Central memory CD4-positive, alpha-beta T cell (primary cell): ENCODE results near the gene GPR146.

ENCODE experiments used
- DNase-seq: peaks from one replicate; pipeline ENCODE4 v3.0.0; 2022

The GPR146 gene

DNA sequence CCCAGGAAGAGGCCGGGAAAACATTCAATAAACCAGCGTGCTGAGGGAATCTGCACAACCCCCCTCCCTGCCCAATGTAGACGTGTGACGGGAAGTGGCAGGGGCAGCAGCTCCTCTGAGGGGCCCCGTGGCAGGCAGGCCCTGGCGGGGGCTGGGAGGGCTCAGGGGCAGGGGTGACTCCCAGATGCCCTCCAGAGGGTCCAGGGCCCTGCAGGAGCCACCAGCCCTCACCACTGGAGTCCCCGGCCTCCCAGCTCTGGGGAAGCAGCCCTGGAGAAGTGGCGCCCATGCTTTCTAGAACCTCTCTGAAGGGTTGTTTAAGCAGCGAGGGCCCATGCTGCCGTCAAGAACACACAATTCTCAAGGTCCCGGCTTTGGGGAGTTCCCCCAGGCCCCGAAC lies 35.2 kb downstream of the GPR146 start:
- no peak for DNase-seq

DNA sequence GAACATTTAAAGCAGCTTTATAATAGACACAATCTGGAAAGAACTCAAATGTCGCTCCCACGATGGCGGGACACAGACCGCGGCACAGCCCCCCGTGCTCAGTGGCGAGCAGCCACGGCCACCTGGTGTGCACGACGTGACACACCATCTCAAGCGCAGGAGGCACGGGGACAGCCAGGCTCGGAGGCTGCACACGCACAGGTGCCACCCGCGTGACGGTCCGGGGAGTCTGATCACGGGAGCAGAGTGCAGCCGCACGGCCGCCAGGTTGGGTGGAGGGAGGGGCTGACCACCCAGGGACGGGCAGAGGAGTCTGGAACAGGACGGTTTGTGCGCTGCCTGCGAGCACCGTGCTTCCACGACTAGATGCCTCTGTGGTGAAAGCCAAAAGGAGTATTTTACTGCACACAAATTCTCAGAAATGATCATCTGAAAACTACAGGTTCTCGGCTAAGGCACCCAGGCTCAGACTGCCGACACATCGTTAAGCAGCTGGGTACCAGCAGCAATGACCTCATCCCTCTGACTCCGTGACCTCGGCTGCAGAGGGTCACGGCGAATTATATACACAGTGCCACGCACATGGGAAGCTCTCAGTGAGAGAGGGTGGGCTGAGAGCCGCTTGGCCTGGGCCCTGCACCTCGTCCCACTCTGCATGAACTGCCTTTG lies 36.0 kb downstream of the GPR146 start:
- DNase-seq = no peak

DNA sequence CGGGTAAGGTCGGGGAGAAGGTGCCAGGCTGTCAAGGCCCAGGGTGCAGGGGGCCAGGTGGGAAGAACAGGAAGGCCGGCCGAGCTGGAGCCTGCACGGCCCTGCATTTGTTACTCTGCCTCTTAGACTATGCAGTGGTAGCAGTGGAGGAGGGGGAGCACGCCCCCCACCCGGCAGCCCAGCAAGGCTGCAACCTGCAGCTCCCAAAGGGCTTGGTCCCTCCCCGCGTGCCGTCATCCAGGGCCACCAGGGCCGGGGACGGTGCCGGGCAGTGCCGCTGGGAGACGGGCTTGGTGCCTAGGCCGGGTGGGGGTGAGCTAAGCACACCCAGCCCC lies 36.5 kb downstream of the GPR146 start:
- DNase-seq = no peak

DNA sequence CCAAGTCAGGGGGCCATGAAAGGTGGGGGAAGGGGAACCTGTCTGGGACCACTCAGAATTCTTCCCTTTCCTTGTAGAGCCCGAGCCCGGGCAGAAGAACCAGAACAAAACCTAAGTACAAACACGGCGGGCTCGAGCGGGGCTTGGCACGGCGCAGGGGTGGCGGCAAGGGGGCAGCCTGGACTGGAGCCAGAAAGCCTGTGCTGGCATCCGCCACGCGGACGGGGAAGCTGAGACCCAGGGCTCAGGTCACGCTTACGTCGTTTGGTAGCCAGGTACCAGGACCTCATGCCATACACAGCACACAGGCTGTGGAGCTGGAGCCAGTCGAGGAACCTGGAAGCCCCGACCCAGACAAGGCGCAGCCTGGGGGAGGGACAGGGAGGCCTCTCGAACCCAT lies 37.0 kb downstream of the GPR146 start:
- no peak for DNase-seq

DNA sequence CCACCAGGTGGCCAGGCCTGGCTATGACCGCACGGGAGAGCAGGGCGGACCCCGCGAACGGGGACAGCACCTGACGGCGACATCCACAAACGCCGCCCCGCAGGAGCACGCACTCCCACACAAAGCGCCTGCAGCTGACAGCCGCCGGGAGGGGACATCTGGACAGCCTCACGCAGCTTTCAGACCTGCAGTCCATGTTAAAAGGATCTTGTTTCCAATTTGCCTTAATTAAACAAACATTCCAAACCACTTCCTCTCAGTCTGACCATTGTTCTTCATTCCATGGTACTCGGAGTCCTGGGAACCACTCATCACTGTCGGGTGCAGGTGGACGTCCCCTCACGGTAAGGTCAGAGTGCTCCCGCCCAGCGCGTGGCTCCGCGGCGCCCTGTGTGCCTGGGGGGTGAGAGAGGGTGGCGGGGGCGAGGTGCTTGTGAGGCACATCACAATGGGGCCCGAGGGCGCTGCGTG lies 37.6 kb downstream of the GPR146 start:
- DNase-seq = no peak

DNA sequence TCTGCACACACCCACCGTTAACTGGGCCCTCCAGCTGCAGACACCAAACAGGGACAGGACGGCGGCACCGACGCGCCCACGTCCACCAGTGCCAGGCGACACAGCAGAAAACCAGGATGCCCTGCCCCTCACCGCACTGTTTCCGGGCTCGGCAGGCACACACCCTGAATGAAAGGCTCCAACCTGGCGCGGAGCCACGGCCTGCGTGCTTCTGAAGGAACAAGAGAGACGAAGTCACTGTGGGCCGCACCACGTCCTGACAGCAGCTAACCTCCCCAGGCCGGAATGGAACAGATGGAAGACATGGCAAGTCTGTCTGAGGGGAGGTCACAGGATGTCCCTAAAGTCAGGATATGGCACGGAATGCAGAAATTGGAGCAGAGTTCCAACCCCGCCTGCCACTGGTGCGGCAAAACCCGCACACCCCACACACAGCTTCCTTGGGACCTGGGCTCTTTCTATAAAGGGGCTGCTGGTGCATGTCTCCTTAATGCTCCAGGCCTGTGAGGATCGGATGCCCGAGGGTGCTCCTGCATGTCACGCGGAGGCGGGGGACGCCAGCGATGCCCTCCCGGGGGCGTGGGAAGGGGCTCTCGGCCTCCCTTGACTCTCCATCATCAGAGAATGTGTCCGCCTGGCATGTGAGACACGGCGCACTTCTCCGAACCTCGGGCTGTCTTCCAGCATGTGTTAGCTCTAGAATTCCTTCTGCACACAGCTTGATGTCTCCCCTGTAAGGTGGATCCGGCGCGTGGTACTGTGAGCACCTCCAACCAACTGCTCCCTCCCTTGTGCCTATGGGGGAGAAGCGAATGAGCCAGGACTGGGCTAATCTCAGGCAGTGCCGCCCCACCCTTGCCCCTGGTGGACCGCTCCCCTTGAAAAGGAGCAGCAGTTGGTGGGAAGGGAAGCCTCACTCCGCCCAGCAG lies 39.6 kb downstream of the GPR146 start:
- DNase-seq = no peak

DNA sequence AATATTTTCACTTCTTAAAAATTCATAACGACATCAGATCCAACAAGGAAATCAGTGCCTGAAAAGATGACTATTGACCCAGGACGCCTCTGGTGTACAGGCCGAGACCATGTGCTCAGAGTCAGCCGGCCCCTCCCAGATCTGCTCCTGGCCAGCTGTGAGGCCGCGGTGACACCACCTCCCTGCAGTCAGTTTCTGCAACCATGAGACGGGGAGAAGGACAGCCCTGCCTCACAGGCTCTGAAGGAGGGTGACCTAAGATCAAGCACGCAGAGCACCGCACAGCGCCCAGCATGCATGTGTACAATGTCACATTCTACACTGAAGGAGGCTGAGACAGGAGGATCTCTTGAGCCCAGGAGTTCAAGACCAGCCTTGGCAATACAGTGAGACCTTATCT lies 40.9 kb downstream of the GPR146 start:
- DNase-seq = no peak

DNA sequence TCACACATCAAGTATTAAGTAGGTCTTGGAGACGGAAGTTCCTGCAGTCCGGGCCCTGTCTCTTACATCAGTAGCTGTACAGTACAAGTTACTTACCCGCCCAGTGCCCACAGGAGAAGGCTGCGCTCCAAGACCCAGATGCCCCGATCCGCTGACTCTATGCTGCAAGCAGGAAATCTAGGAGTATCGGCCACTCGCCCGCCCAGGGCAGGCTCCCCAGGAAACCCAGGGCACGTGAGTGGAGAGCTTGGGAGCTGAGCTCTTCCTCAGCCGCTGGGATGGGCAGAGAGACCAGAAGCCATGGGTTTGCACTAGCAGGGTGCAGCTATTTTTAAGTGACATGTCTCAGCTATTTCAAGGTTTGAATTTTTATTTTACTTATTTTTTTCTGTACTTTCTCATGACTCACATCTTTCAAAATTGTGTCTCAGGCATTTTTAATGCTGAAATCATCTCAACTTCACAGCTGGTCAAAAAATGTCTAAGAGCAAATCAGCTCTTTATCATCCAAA lies 41.6 kb downstream of the GPR146 start:
- no peak for DNase-seq

DNA sequence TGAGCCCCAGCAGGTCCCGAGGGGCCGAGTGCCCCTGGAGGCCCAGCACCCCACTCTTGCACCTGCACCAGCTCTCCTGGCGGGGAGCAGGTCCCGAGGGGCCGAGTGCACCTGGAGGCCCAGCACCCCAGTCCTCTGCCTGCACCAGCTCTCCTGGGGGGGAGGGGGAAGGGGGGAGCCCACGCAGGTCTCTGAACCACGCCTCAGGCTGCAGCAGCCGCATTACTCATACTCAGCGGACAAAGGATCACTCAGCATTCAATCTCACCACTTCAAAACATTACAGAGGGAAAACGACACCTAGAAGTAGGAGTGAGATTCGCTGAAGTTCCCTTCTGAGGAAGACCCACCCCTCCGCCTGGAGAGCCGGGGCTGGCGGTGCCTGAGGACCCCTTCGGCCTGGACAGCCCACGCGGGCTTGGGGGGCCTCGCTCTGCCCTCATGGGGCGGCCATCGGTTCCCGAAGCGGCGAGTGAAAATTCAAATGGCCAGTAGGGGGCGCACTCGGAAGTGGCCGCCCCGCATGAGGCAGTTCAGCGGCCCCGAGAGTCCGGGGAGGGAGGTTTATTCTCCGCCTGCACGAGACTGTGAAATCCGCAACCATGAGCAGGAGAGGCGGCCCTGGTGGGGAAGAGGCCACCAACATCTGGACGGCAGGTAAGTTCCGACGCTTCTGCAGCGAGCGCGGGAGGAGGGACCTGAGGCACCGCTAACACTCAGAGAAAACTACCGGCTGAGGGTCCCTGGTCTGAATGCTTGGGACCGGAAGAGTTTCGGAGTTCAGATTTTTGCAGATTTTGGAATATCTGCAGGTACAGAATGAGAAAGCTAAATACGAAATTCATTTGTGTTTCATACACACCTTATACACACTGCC lies 42.5 kb downstream of the GPR146 start:
- DNase-seq = peak; percentile 54

DNA sequence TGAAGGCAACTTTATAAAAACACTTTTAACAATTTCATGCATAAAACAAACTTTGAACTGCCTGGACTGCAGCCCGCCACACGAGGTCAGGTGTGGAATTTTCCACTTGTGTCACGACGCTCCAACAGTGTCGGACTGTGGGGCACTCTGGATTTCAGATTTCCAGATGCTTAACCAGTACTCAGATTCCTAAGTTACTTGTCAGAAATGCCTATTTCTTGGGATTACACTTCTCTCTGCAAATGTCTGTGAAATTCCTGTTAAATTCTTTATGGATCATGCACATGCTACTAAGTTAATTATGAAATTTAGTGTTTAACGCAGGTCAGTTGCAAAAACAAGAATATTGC lies 43.1 kb downstream of the GPR146 start:
- no peak for DNase-seq

DNA sequence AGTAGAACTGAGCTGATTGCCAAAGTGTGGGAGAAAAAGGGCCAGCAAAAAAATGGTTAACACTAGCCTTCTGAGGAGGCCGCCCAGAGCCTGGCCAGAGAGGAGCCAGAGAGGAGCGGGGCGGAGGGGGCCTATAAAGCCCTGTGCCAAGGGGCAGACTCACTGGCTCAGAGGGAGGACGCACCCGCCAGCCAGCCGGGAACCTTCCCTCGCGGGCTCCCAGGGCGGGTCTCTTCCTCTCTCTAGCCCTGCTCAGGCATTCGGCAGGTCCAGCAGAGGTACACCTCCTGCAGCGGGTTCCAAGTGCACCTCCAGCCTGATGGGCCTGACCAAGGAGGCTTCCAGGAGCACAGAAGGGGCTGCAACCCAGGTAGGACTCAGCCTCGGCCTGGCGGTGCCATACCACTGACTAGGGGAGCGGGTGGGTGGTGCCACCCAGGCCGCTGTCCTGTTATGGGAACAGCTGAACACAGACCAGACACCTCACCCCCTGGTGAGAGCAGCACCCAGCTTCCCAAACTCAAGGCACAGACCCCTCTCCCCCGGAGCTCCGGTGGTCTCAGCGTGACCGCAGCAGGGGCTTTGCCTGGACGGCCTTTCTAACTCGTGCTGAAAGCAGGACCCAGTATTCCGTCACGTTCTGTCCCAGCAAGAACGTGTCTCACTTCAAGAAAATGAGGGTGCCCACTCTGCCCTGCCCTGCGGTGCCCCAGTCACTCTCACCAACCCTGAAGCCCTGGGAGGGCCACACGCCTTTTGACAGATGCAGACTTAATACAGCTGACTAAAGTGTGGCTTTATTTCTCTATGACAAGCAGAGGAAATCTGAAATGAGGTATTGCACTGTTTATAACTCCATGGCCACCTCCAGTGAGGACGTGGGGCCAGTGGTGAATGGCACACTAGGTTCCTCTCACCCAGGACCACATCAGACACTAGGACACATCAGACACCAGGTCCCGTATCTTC lies 43.9 kb downstream of the GPR146 start, which contains the start of gene GPER1:
GPER1 (plus strand) TSS at position 162 of the 969 bp plus-strand sequence. CDS start 3,616 bp downstream, outside the sequence.
- no peak for DNase-seq

DNA sequence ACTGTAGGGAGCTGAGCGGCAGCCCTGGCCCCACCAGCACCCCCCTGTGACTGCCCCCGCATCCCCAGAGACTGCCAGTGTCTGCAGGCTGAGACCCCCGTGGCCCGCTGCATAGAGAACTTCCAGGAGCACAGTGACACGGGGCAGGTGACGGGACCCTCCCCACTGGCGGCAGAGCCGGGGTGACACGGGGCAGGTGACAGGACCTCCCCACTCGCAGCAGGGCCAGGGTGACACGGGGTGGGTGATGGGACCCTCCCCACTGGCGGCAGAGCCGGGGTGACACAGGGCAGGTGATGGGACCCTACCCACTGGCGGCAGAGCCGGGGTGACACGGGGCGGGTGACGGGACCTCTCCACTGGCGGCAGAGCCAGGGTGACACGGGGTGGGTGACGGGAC lies 45.9 kb downstream of the GPR146 start:
- no peak for DNase-seq

DNA sequence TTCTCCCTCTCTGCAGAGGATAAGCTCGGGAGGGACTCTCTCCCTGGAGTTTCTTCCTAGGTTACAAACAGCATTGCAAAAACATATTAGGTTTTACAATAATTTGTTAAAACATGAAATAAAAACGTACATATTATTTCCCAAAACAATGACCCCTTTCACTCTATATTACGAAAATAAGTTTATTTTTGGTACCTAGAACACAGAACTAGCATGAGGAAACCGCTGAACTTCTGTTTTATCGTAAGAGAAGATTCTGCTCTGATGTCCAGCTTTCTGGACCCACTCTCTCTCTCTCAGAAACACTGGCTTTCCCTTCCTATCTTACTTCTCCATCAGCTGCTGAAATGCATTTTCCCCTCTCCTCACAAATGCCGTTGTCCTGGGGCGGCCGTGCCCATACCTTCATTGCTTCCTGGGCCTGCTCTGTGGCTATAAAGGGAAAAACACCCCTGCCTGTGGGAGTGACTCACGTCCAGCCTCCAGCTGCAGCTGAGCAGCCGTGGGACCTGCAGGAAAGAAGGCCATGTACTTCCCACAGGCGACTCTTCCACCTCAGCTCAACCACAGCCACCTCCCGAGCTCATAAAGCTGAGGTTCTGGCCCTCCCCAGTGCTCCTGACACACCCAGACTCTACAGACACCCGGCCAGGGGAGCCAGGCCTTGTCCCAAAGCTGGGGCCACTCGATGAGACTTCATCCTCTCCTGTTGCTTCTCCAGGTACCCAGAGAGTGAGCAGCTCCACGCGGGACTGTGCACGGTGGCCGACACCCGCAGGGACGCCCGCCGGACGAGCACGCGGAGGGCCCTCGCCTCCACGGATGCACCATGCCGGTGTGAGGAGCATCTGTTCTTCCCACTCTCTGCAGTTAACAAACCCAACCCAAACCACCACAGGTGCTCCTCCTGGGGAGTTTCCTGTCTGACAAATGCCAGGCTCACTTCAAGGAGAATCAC lies 46.6 kb downstream of the GPR146 start:
- no peak for DNase-seq

DNA sequence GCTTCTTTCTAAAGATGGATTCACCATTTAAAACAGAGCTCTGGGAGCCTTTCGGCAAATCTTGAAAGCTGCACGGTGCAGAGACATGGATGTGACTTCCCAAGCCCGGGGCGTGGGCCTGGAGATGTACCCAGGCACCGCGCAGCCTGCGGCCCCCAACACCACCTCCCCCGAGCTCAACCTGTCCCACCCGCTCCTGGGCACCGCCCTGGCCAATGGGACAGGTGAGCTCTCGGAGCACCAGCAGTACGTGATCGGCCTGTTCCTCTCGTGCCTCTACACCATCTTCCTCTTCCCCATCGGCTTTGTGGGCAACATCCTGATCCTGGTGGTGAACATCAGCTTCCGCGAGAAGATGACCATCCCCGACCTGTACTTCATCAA lies 47.3 kb downstream of the GPR146 start:
- no peak for DNase-seq

DNA sequence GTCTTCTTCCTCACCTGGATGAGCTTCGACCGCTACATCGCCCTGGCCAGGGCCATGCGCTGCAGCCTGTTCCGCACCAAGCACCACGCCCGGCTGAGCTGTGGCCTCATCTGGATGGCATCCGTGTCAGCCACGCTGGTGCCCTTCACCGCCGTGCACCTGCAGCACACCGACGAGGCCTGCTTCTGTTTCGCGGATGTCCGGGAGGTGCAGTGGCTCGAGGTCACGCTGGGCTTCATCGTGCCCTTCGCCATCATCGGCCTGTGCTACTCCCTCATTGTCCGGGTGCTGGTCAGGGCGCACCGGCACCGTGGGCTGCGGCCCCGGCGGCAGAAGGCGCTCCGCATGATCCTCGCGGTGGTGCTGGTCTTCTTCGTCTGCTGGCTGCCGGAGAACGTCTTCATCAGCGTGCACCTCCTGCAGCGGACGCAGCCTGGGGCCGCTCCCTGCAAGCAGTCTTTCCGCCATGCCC lies 47.9 kb downstream of the GPR146 start:
- DNase-seq = no peak

DNA sequence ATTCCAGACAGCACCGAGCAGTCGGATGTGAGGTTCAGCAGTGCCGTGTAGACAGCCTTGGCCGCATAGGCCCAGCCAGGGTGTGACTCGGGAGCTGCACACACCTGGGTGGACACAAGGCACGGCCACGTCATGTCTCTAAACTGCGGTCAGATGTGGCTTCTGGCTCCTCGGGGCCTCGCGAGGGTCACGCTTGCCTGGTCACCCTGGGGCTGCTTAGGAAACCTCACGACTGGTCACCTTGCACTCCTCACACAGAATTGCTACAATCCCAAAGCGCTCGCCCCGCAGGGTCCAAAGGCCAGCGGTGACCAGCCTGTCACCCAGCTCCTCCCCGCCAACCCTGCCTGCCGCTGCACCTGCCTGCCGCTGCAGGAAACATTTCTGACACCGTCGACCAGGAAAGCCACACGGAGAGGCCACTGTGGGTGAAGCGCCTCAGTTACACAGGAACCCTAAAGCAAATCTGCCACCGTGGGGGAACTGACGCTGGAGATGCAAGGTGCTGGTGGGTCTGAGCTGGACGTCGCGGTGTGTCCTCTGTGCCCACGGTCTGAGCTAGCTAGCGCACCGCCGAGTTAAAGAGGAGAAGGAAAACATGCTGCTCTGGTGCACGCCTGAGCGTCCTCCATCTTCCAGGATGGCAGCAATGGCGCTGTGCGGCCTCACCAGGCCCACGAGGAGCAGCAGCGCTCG lies 48.6 kb downstream of the GPR146 start:
- no peak for DNase-seq

DNA sequence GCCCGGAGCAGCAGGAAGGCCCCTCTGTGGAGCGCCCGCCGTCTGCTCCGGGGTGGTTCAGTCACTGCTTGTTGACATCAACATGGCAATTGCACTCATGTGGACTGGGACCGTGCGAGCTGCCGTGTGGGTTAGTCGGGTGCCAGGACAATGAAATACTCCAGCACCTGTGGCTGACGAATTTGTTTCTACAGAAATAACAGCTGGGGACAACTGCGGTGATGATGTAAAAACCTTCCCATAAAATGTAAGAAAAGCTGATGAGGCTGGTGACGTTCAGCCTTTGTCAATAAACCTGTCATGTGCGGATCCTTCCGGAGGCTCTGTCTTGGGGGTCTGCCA lies 49.1 kb downstream of the GPR146 start:
- no peak for DNase-seq

DNA sequence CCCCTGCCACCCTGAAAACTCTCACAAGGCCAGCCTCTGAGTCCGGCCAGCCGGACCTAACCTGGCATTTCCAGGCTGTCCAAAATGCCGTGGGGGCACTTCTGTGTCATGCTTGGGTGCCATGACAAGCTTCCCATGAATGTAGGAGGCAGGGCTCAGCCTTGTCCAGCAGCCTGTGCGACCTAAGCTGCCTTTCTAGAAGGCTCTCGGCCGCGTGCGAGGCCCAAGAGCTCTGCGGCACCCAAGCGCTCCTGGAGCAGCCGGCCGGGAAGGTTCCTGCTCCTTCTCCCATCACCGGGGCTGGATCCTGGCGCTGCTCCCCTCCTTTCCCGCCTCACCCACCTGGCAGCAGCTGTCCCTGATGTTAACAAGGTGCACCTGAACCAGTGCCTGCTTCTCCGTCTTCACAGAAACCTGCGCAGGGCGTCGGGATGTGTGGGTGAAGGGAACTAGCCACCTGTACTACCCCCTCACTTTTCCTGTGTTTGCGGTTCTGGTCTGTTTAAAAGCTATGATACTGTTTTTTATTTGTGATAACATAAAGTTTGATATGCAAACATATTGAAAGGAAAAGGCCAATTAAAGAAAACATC lies 49.7 kb downstream of the GPR146 start:
- DNase-seq = no peak

DNA sequence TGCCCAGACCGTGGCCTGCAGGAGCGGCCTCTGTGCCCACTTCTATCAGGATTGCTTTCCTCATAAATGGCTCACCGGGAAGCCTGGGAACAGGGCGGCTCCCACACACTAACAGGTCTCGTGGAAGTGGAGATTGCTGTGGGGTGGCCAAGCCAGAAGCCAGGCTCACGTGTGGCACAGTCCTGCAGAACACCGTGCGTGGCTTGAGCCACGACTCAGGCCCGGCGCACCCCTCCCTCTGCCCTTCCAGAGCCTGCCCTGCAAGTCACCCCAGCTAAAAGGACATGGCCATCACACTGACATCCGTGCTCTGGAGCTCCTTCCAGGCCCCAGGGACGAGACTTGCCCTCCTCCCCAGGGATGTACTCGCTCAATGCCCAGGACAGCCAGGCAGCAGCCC lies 50.5 kb downstream of the GPR146 start:
- DNase-seq = no peak
